HEK293 (cell line): ENCODE measurements around the gene LRRC74B.

Experiments used
- CTCF ChIA-PET: fragments of 350-600 bp; formaldehyde crosslinking; extraction: SDS; loops from one replicate; lab custom pipeline; 2021; ENCODE audit warnings: antibody characterized with exemption; lab: Yijun Ruan, JAX
- POLR2A ChIA-PET: fragments of 300-600 bp; formaldehyde crosslinking; extraction: SDS; loops from one replicate; lab custom pipeline; 2020; ENCODE audit warnings: antibody characterized with exemption, inconsistent platforms; lab: Yijun Ruan, JAX
- H3K27ac ChIP-seq: fragments of 200-500 bp; sonication (Bioruptor generic); 2 replicates; pipeline ENCODE4 v1.5.1; 2014; ENCODE audit warnings: low read depth, low read length, control low read depth, inconsistent platforms; ENCODE audit errors: extremely low read depth
- H3K36me3 ChIP-seq, 2 experiments: fragments of 200-500 bp in 1 of 2; sonication (Bioruptor generic) in 1 of 2; 1 replicate in 1 of 2; 2 replicates in 1 of 2; pipeline ENCODE4 v1.5.1; 2014 to 2017; ENCODE audit warnings: inconsistent platforms in 2 of 2, low read length in 2 of 2; ENCODE audit not compliant: control insufficient read depth in 2 of 2, insufficient read depth in 1 of 2
- H3K4me1 ChIP-seq: fragments of 200-500 bp; sonication (Bioruptor generic); 2 replicates; pipeline ENCODE4 v1.5.1; 2014; ENCODE audit warnings: mild to moderate bottlenecking, low read length, inconsistent platforms; ENCODE audit not compliant: control insufficient read depth, insufficient read depth
- H3K4me3 ChIP-seq: 2 replicates; pipeline ENCODE4 v1.5.1; 2011; ENCODE audit warnings: low read depth, mild to moderate bottlenecking, control low read depth, low read length, moderate library complexity
- H3K9me3 ChIP-seq: fragments of 200-500 bp; sonication (Bioruptor generic); 2 replicates; pipeline ENCODE4 v1.5.1; 2014; ENCODE audit warnings: low read depth, low read length, inconsistent platforms; ENCODE audit not compliant: control insufficient read depth, insufficient read depth
- AEBP2 ChIP-seq: fragments of 450-650 bp; formaldehyde crosslinking; IDR thresholded peaks from 2 replicates; pipeline ENCODE4 v1.5.1; 2016; ENCODE audit warnings: missing biosample characterization, missing genetic modification characterization, borderline replicate concordance
- MEIS1 ChIP-seq: sonication (generic); formaldehyde crosslinking; IDR thresholded peaks from 2 replicates; pipeline ENCODE4 v1.8.1; 2022; ENCODE audit warnings: missing genetic modification reagents, mild to moderate bottlenecking, borderline replicate concordance
- MYNN ChIP-seq: fragments of 450-650 bp; formaldehyde crosslinking; IDR thresholded peaks from 2 replicates; pipeline ENCODE4 v1.5.1; 2016; ENCODE audit warnings: missing biosample characterization, missing genetic modification characterization, borderline replicate concordance
- PATZ1 ChIP-seq: fragments of 450-650 bp; formaldehyde crosslinking; IDR thresholded peaks from 2 replicates; pipeline ENCODE4 v1.5.1; 2016; ENCODE audit warnings: missing biosample characterization, missing genetic modification characterization
- RBAK ChIP-seq: fragments of 450-650 bp; formaldehyde crosslinking; IDR thresholded peaks from 2 replicates; pipeline ENCODE4 v1.5.1; 2016; ENCODE audit warnings: missing biosample characterization, missing genetic modification characterization
- SCRT1 ChIP-seq: fragments of 450-650 bp; formaldehyde crosslinking; IDR thresholded peaks from 2 replicates; pipeline ENCODE4 v1.5.1; 2016; ENCODE audit warnings: missing biosample characterization, missing genetic modification characterization, borderline replicate concordance
- SCRT2 ChIP-seq: fragments of 450-650 bp; formaldehyde crosslinking; IDR thresholded peaks from 2 replicates; pipeline ENCODE4 v1.5.1; 2016; ENCODE audit warnings: missing biosample characterization, missing genetic modification characterization
- SP2 ChIP-seq: fragments of 450-650 bp; formaldehyde crosslinking; IDR thresholded peaks from 2 replicates; pipeline ENCODE4 v1.5.1; 2016; ENCODE audit warnings: missing biosample characterization, missing genetic modification characterization
- SP3 ChIP-seq: fragments of 450-650 bp; formaldehyde crosslinking; IDR thresholded peaks from 2 replicates; pipeline ENCODE4 v1.5.1; 2016; ENCODE audit warnings: missing biosample characterization, missing genetic modification characterization
- YY1 ChIP-seq: fragments of 450-650 bp; formaldehyde crosslinking; IDR thresholded peaks from 2 replicates; pipeline ENCODE4 v1.5.1; 2018; ENCODE audit warnings: missing biosample characterization, missing genetic modification characterization
- ZBTB44 ChIP-seq: fragments of 450-650 bp; IDR thresholded peaks from 2 replicates; pipeline ENCODE4 v1.5.1; 2018; ENCODE audit warnings: missing biosample characterization, mild to moderate bottlenecking, missing genetic modification characterization
- ZNF10 ChIP-seq: fragments of 450-650 bp; formaldehyde crosslinking; IDR thresholded peaks from 2 replicates; pipeline ENCODE4 v1.5.1; 2017; ENCODE audit warnings: missing biosample characterization, missing genetic modification characterization
- ZNF146 ChIP-seq: fragments of 450-650 bp; formaldehyde crosslinking; IDR thresholded peaks from 2 replicates; pipeline ENCODE4 v1.5.1; 2016; ENCODE audit warnings: missing biosample characterization, missing genetic modification characterization
- ZNF391 ChIP-seq: fragments of 450-650 bp; formaldehyde crosslinking; IDR thresholded peaks from 2 replicates; pipeline ENCODE4 v1.5.1; 2016; ENCODE audit warnings: low read depth, missing biosample characterization, missing genetic modification characterization, borderline replicate concordance
- ZNF558 ChIP-seq: fragments of 450-650 bp; formaldehyde crosslinking; IDR thresholded peaks from 2 replicates; pipeline ENCODE4 v1.5.1; 2016; ENCODE audit warnings: missing biosample characterization, missing genetic modification characterization
- ZNF571 ChIP-seq: fragments of 450-650 bp; formaldehyde crosslinking; IDR thresholded peaks from 2 replicates; pipeline ENCODE4 v1.5.0; 2017; ENCODE audit warnings: missing biosample characterization, missing genetic modification characterization
- ZNF596 ChIP-seq: fragments of 450-650 bp; IDR thresholded peaks from 2 replicates; pipeline ENCODE4 v1.5.0; 2018; ENCODE audit warnings: missing biosample characterization, mild to moderate bottlenecking, missing genetic modification characterization, moderate library complexity
- ZNF623 ChIP-seq: fragments of 450-650 bp; formaldehyde crosslinking; IDR thresholded peaks from 2 replicates; pipeline ENCODE4 v1.5.1; 2016; ENCODE audit warnings: missing biosample characterization, missing genetic modification characterization
- ZNF639 ChIP-seq: fragments of 450-650 bp; formaldehyde crosslinking; IDR thresholded peaks from 2 replicates; pipeline ENCODE4 v1.5.1; 2016; ENCODE audit warnings: missing biosample characterization, missing genetic modification characterization
- ZNF645 ChIP-seq: fragments of 450-650 bp; formaldehyde crosslinking; IDR thresholded peaks from 2 replicates; pipeline ENCODE4; 2016; ENCODE audit warnings: missing biosample characterization, missing genetic modification characterization
- ZNF701 ChIP-seq: fragments of 450-650 bp; formaldehyde crosslinking; IDR thresholded peaks from 2 replicates; pipeline ENCODE4 v1.5.1; 2016; ENCODE audit warnings: missing biosample characterization, missing genetic modification characterization
- ZNF707 ChIP-seq: fragments of 450-650 bp; formaldehyde crosslinking; IDR thresholded peaks from 2 replicates; pipeline ENCODE4 v1.5.1; 2016; ENCODE audit warnings: missing biosample characterization, missing genetic modification characterization
- ZNF791 ChIP-seq: fragments of 450-650 bp; formaldehyde crosslinking; IDR thresholded peaks from 2 replicates; pipeline ENCODE4 v1.5.1; 2016; ENCODE audit warnings: missing biosample characterization, missing genetic modification characterization
- ZSCAN4 ChIP-seq: fragments of 450-650 bp; formaldehyde crosslinking; IDR thresholded peaks from 2 replicates; pipeline ENCODE4 v1.5.1; 2017; ENCODE audit warnings: missing biosample characterization, missing genetic modification characterization
- ZSCAN5A ChIP-seq: fragments of 450-650 bp; formaldehyde crosslinking; IDR thresholded peaks from 2 replicates; pipeline ENCODE4 v1.5.1; 2016; ENCODE audit warnings: missing biosample characterization, missing genetic modification characterization
- ZXDB ChIP-seq: fragments of 450-650 bp; formaldehyde crosslinking; IDR thresholded peaks from 2 replicates; pipeline ENCODE4 v1.5.1; 2016; ENCODE audit warnings: missing biosample characterization, missing genetic modification characterization

LRRC74B gene

GRCh38 chr22:21045585-21046294 lies at the start of gene LRRC74B:
Gene LRRC74B, plus strand, starts transcription at chr22:21045946. Its CDS starts 41 bp downstream, at chr22:21045987.
- peak within 1 kb of the TSS; percentile 44 for H3K4me3 ChIP-seq
- no peak within 1 kb of the TSS for H3K27ac ChIP-seq
- no peaks in the 10 kb centered on the region for H3K36me3 ChIP-seq
- no peaks in the 10 kb centered on the region; the same call in 1 of the 2 replicates for H3K4me1 ChIP-seq
- ChIA-PET CTCF (interaction anchor here (0.6 to 1.3 kb wide), 6 partner anchors 8 to 160 kb away, joined by 3 to 5 read pairs (median 4); no protein-coding TSS in a partner anchor), POLR2A (interaction anchor here (1.3 kb wide), 1 partner anchor 43 kb away, joined by 5 read pairs; the partner anchor contains the start of gene THAP7)
- no peaks in the 10 kb centered on the region for H3K9me3 ChIP-seq
- TF ChIP-seq ZNF146 = no peak
- TF ChIP-seq ZSCAN5A (tag by site-specific recombination) = no peak
- TF ChIP-seq SP2 (tag by site-specific recombination) = peak; percentile 96
- no peak for TF ChIP-seq ZNF791 (tag by site-specific recombination)
- TF ChIP-seq SCRT1 (tag by site-specific recombination) = peak; percentile 84; the same call in 1 of the 2 replicates
- no peak for TF ChIP-seq ZXDB (tag by site-specific recombination)
- TF ChIP-seq MYNN (tag by site-specific recombination) = peak; percentile 100
- TF ChIP-seq ZNF645 (tag by site-specific recombination) = no peak
- TF ChIP-seq ZNF707 (tag by site-specific recombination) = no peak
- TF ChIP-seq ZNF639 = no peak
- TF ChIP-seq ZNF623 (tag by site-specific recombination) = no peak
- no peak for TF ChIP-seq ZNF596
- TF ChIP-seq ZNF558 (tag by site-specific recombination) = no peak
- TF ChIP-seq YY1 = no peak
- TF ChIP-seq ZBTB44 = peak; percentile 51
- TF ChIP-seq ZNF571 (tag by site-specific recombination) = no peak
- no peak for TF ChIP-seq ZNF10 (tag by site-specific recombination)
- TF ChIP-seq PATZ1 (tag by site-specific recombination) = peak; percentile 30
- no peak for TF ChIP-seq RBAK
- TF ChIP-seq ZNF701 (tag by site-specific recombination) = no peak
- TF ChIP-seq SP3 (tag by site-specific recombination) = peak; percentile 44
- TF ChIP-seq ZNF391 (tag by site-specific recombination) = no peak
- TF ChIP-seq SCRT2 (tag by site-specific recombination) = peak; percentile 95
- TF ChIP-seq MEIS1 = no peak
- TF ChIP-seq AEBP2 = no peak
- no peak for TF ChIP-seq ZSCAN4 (tag by site-specific recombination)
